NOMO-1 treated with DMSO at 0.1 percent for 48 hours (cell line): ENCODE data around the gene HDAC4.

Experiments
- DNase-seq: peaks from one replicate; lab custom pipeline; 2025; ENCODE audit not compliant: unreplicated experiment; lab: John Stamatoyannopoulos, UW

The HDAC4 gene

GRCh38 chr2:239370876-239371725, 29.7 kb downstream of the HDAC4 start:
- no peak for DNase-seq

- no peak for DNase-seq
These were observed 30.4 kb downstream of the HDAC4 start for GRCh38 chr2:239370403-239370802.

DNA sequence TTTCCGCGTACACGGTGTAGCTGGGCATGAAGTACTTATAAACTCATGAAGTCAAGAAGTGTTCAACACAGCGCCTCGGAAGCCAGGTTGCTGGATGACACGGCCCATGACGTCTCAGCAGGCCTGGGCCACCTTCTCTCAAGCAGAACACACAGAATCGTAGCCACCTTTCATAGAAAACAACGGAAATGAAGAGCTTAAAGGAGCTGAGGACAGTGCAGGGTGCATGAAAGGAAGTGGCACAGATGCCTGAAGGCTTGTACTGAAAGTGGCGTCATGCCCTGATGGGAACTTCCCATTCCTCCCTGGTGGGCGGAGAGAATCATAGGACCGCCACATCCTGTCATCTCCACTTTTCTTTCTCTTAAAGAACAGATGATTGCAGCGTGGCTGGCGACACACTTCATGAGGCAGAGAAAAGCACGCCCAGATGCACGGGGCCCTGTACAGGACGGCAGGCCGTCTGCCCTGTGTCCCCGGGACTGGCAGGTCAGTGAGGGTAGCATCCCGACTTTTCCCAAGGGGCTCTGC, 31.1 kb downstream of the HDAC4 start:
- DNase-seq, result peak; percentile 67

- no peak for DNase-seq
These were observed 31.8 kb downstream of the HDAC4 start for GRCh38 chr2:239368906-239369552.

GRCh38 chr2:239368321-239368720, 32.5 kb downstream of the HDAC4 start:
- DNase-seq, result no peak

DNA sequence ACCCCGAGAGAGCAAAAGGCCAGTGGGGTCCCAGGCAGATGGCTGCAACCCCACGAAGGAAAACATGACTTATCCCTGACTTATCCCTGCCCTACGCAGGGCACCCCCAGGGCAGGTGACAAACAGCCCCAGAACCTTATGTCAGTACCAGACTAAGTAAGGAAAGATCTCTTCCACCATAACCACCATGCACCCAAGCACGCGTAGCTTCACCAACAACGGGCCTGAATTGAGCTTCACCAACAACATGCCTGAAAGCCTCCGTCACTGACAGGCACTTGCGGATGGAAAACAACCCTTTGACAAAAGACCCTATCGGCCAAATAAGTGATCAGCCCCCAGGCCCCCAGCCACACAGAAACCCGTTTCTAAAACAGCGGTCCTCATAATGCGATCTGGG, 34.1 kb downstream of the HDAC4 start:
- no peak for DNase-seq

DNA sequence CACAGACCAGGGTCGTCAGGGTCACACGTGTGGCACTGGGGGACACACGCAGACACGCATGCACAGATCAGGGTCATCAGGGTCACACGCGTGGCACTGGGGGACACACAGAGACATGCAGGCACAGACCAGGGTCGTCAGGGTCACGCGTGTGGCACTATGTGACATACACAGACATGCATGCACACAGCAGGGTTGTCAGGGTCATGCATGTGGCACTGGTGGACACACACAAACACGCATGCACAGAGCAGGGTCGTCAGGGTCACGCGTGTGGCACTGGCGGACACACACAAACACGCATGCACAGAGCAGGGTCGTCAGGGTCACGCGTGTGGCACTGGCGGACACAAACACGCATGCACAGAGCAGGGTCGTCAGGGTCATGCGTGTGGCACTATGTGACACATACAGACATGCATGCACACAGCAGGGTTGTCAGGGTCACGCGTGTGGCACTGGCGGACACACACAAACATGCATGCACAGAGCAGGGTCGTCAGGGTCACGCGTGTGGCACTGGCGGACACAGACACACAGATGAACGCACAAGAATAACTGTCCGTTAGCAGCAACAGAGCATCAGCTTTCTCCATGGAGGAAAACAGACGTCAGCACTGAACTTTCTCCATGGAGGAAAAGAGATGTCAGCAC, 34.9 kb downstream of the HDAC4 start:
- no peak for DNase-seq

DNA sequence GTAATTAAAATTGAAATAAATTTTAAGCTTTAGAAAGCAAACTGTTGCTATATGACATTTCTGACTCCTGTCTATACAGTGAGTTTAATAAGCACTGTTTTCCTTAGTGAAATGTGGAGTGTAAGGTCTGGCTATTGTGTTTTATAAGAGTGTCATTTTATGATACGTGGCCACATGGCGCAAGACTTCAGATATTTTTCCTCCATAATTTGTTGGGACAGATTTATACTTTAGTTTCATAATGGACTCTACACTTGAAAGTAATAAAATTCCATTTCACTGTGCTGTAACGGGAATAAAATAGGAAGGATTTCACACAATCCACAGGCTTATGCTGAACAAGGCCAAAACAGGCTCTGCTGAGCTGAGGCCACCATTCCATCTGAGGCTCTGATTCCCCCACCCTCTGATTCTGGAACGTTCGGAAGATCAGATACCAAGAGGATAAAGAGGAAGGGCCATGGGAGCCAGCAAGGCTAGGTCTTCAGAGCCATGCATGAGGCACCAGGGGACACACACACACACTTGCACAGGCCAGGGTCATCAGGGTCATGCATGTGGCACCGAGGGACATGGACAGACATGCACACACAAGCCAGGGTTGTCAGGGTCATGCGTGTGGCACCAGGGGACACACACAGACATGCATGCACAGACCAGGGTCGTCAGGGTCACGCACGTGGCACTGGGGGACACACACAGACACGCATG, 35.6 kb downstream of the HDAC4 start:
- DNase-seq, result no peak

- DNase-seq, result no peak
These were observed 36.7 kb downstream of the HDAC4 start for GRCh38 chr2:239363946-239364637.

- no peak for DNase-seq
These were observed 38.3 kb downstream of the HDAC4 start for GRCh38 chr2:239362507-239362906.

GRCh38 chr2:239361311-239361642, 39.5 kb downstream of the HDAC4 start:
- DNase-seq, result no peak

DNA sequence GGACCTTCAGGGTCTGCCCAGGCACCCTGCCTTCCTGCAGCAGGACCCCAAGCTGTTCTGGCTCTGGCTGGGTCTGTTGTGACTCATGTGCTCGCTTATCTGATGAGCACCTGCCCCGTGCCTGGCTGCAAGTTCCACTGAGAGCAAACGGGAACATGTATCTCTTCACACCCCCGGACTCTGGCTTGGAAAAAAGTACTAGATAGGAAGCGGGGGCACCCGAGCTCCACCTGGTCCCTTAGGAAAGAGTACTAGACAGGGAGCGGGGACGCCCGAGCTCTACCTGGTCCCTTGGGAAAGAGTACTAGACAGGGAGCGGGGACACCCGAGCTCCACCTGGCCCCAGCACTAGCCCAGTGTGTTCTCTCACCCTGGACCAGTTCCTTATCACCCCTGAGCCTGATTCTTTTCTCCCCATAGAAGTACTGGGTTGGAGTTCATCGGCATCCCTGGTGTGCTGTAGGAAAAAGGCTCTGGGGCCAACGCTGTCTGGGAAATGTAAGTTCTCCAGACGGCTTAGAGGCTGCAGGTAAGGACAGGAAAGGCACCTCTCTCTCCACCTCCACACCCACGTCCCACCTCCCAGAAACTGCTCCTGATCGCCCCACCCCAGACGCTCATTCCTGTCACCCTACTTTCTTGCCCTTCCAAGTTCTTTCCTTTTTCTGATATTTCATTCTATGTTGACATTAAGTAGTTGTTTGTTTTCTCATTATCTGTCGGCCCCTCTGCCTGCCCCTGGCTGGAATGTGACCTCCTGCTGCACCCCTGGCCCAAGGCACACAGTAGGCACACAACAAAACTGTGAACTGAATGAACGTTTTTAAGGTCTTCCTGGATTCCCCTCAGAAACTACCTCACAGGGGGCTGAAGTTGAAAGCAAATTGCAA, 40.2 kb downstream of the HDAC4 start:
- no peak for DNase-seq

GRCh38 chr2:239360008-239360407, 40.8 kb downstream of the HDAC4 start:
- no peak for DNase-seq

GRCh38 chr2:239359196-239359912, 41.5 kb downstream of the HDAC4 start:
- no peak for DNase-seq

DNA sequence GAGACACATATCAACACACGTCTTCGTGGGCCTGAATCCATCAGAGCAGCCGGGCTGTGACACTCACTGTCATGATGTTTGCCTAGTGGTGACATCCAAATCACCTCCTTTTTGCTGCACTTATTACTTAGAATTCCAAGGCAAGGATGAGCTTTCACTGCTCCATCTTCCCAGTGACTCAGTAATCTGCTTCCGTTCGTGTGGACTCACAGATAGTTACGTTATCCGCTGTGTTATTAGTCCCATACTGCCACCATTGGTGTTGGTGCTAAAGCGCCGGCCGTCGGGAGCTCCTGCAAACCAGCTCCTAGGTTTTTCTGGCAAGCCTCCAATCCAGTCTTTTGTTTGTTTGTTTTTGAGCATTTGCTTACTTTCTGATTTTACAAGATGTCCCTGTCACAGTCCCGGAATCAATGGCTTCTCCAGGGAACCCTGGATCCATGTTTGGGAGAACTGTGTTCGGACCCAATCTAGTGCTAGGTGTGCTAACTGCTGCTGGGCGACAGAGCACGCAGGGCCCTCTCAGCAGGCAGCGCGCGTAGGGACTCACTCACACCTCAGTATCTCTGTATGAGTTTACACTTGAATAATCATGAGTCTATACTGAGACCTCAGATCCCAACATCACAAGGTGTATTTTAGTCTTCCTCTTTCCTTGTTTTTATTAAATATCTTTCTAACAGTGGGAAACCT, 42.6 kb downstream of the HDAC4 start:
- DNase-seq, result no peak

- DNase-seq, result no peak
These were observed 45.1 kb downstream of the HDAC4 start for GRCh38 chr2:239355724-239356123.

DNA sequence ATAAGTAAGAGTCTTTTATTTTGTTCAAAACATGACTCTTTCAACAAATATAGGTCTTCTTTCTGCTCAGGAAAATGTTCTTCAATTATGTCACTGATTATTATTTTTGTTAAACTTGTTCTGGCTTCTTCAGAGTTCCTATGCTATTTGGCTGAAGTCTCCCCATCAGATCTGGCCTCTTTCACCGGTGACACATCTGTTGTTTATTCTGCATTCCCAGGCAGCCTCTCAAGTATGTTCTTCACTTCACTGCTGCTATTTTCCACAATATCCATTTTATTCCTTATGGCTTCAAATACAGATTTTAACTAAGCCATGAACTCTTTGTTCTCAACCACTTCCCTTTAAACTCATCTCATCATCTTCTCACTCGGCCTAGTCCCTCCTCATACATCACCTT, 45.7 kb downstream of the HDAC4 start:
- DNase-seq, result no peak

DNA sequence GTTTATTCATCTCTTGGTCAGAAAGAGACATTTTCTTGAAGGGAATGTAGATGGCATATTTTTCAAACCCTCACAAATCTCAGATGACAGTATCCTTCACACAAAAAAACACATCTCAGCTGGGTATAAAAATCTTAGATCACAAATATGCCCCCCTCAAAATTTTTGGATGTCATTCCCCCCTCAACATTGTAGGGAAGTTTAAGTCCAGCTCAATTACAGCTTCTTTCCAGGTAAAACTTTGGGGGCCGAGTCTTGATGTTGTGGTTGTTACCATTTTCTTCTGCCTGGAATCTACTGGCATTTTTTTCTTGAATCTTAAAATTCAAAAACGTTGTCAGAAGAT, 46.1 kb downstream of the HDAC4 start:
- DNase-seq, result no peak
